T-cell (primary cell): ENCODE results near the gene ZNF174. TPM values are rescaled to one million over a fixed set of nuclear protein-coding genes. Genes with fewer than 3 reads are reported as not detected.

ENCODE experiments used
- total RNA-seq, 35 experiments: library from RNA in 6 of 35; stranded (reverse) in 6 of 35; fragments of 120-200 nt in 1 of 35; gene quantifications; one replicate each; pipeline versions ENCODE4 v1.2.1 to v1.2.4 and lab custom pipeline; 2013 to 2026

The ZNF174 gene
- total RNA-seq, 5 donors from 2014 or later (not counting 1 experiment from before 2014, with no cell fraction given): 6.4 to 18.7 (median 18.5) TPM

Other genes starting within 250 kb of the ZNF174 start
- not detected for gene OR1F1, start 213.0 kb upstream of the ZNF174 start, total RNA-seq
- gene ZNF200, start 166.1 kb upstream of the ZNF174 start, total RNA-seq: 10 to 100 TPM in 3 of 5 donors, 1 to 10 TPM in 2; 7.6 to 21.3 (median 20.1) TPM
- gene MEFV, start 144.6 kb upstream of the ZNF174 start, total RNA-seq: under 1 TPM in 4 of 5 donors, not detected in 1; 0.10 to 0.38 (median 0.19) TPM
- gene ZNF263, start 117.7 kb upstream of the ZNF174 start, total RNA-seq: 10 to 100 TPM; 28.6 to 50.9 (median 44.3) TPM
- 10 to 100 TPM in 3 of 5 donors, 1 to 10 TPM in 2; 4.4 to 12.3 (median 10.6) TPM for gene TIGD7, start 95.8 kb upstream of the ZNF174 start, total RNA-seq
- gene ZNF75A, start 95.7 kb upstream of the ZNF174 start, total RNA-seq: 10 to 100 TPM; 46.0 to 68.7 (median 60.3) TPM
- gene OR2C1, start 45.3 kb upstream of the ZNF174 start, total RNA-seq: under 1 TPM in 3 of 5 donors, not detected in 2; 0.25 to 0.51 (median 0.26) TPM
- gene ZSCAN32, start 211 bp upstream of the ZNF174 start, total RNA-seq: 10 to 100 TPM; 11.6 to 34.5 (median 28.5) TPM
- gene ZNF597, start 42.3 kb downstream of the ZNF174 start, total RNA-seq: 1 to 10 TPM; 2.2 to 4.8 (median 4.3) TPM
- gene NAA60, start 42.5 kb downstream of the ZNF174 start, total RNA-seq: 10 to 100 TPM; 40.9 to 67.6 (median 55.6) TPM
- not detected for gene C16orf90, start 94.3 kb downstream of the ZNF174 start, total RNA-seq
- gene CLUAP1, start 99.8 kb downstream of the ZNF174 start, total RNA-seq: 10 to 100 TPM; 22.5 to 36.2 (median 32.6) TPM
- gene NLRC3, start 176.2 kb downstream of the ZNF174 start, total RNA-seq: 100 to 1,000 TPM in 3 of 5 donors, 10 to 100 TPM in 2; 75.6 to 178 (median 160) TPM
- 1 to 10 TPM; 6.3 to 9.4 (median 8.5) TPM for gene SLX4, start 210.4 kb downstream of the ZNF174 start, total RNA-seq